ENCODE results near the gene SAMD5.

GRCh38 chr6:147615659-147616456 lies 107.4 kb downstream of the SAMD5 start:
- TF ChIP-seq POLR2A (IDR thresholded peaks at IDR 0.05) = no peak
- no peak for TF ChIP-seq CTCF (IDR thresholded peaks at IDR 0.05)
